SH-SY5Y (cell line): ENCODE data around the gene FRMD7.

ENCODE experiments used
- GATA2 ChIP-seq: IDR thresholded peaks from 2 replicates; pipeline ENCODE4 v1.6.1; 2011; ENCODE audit warnings: mild to moderate bottlenecking, low read depth, low read length
- GATA3 ChIP-seq: IDR thresholded peaks from 2 replicates; pipeline ENCODE4 v1.6.1; 2011; ENCODE audit warnings: low read depth, mild to moderate bottlenecking, low read length, moderate library complexity

DNA sequence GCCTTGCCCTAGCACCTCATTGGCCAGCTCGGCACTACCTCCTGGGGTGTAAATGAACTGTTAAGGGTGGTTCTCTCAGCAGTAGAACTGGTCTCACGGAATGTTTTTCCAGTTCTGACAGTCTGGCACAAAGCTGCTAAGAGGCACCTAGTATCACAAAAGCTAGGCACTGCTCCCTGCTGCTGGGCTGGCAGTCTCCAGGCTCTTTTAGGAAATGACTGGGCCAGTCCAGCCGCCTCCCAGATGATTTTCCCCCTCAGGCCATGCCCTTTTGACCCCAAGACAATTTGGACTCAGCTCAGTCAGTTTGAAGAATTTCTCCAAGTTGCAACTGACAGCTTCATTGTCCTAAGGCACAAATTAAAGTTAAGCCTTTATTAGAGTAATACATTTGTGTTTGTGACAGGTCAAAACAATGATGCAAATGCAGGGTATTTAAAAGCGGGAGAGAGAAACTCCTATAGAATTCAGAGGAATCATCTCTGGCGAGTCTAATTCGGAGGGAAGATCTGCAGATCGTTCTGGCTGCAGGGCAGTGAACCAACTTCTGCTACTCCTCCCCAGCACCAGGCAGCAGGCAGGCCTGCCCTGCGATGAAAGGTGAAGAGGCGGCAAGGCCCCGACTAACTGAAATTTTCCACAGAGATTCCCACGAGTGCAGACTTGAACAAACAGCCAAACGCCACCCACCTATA lies 7.9 kb downstream of the FRMD7 start:
- TF ChIP-seq GATA2: no peak
- no peak for TF ChIP-seq GATA3
